DOHH2 (cell line): ENCODE results near the gene ABCA1.

Source experiments
- CTCF ChIP-seq: fragments of 200-600 bp; sonication (generic); IDR thresholded peaks from one replicate; pipeline ENCODE4 v1.5.1; 2014; ENCODE audit warnings: antibody characterized with exemption, mild to moderate bottlenecking, low read depth, low read length; ENCODE audit not compliant: poor library complexity, severe bottlenecking
- EZH2phosphoT487 ChIP-seq: fragments of 200-600 bp; sonication (generic); IDR thresholded peaks from 2 replicates; pipeline ENCODE4 v1.6.1; 2017; ENCODE audit warnings: borderline replicate concordance, mild to moderate bottlenecking, antibody characterized with exemption, low read length, moderate library complexity, mixed read lengths

- TF ChIP-seq CTCF: no peak
- no peak for TF ChIP-seq EZH2phosphoT487
Measured at GRCh38 chr9:104948277-104948676, 20.3 kb upstream of the ABCA1 start.
